Mesothelial cell of epicardium (in vitro differentiated cells): ENCODE data around the gene GIPC2. TPM values are rescaled to one million over a fixed set of nuclear protein-coding genes. Genes with fewer than 3 reads are reported as not detected.

ENCODE experiments used
- DNase-seq, 2 experiments: peaks; one replicate each; pipeline ENCODE4 v3.0.0; 2021; ENCODE audit warnings: low spot score in 2 of 2; ENCODE audit not compliant: unreplicated experiment in 2 of 2
- H3K27ac Mint-ChIP-seq: 2 replicates; pipeline ENCODE4 v1.8.0; 2021; ENCODE audit warnings: mixed read lengths
- H3K27me3 Mint-ChIP-seq: 2 replicates; pipeline ENCODE4 v1.8.0; 2021; ENCODE audit warnings: low read depth, mixed read lengths
- H3K36me3 Mint-ChIP-seq: 2 replicates; pipeline ENCODE4 v1.8.0; 2021; ENCODE audit warnings: mixed read lengths
- H3K4me1 Mint-ChIP-seq: 2 replicates; pipeline ENCODE4 v1.8.0; 2021; ENCODE audit warnings: mixed read lengths
- H3K4me3 Mint-ChIP-seq: 2 replicates; pipeline ENCODE4 v1.8.0; 2021; ENCODE audit warnings: mild to moderate bottlenecking, moderate library complexity, mixed read lengths
- H3K9me3 Mint-ChIP-seq: 2 replicates; pipeline ENCODE4 v1.8.0; 2021; ENCODE audit warnings: mixed read lengths
- total RNA-seq: library from RNA; stranded (reverse); gene quantifications from 3 replicates; pipeline ENCODE4 v1.2.1, GENCODE V29; 2021
- TF ChIP-seq, protein P1 (sequence below): fragments of 200-600 bp; sonication (generic); IDR thresholded peaks from one replicate; pipeline ENCODE4 v1.5.0; 2021; ENCODE audit warnings: antibody characterized with exemption; ENCODE audit not compliant: unreplicated experiment

Gene GIPC2
- total RNA-seq, 1 donor from 2014 or later, result 0.20 TPM

DNA sequence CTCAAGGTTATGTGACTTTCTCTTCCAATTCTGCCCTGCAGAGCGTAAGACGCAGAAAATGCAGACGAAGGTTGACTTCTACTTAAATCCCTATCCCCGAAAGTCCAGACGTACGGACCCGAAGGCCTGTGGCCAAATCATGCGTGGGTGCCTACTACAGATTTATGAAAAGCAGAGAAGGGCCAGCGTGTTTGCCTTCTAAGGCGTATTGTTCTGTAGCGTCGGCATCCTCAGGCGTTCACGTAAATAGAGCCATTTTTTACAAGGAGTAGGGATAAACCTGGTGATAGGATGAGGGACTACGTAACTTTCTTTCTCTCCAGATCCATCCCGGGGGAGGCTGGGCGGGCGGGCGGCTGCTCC, 222 bp upstream of the GIPC2 start:
- Mint-ChIP-seq H3K27ac (no peak overlapping the region), H3K4me3 (peak overlapping the region; percentile 54), H3K9me3 (no peaks in the 10 kb centered on the region), H3K36me3 (no peaks in the 10 kb centered on the region), H3K27me3 (peaks cover 61% of the 10 kb centered on the region), H3K4me1 (peaks cover 20% of the 10 kb centered on the region)
- TF ChIP-seq, protein P1, sequence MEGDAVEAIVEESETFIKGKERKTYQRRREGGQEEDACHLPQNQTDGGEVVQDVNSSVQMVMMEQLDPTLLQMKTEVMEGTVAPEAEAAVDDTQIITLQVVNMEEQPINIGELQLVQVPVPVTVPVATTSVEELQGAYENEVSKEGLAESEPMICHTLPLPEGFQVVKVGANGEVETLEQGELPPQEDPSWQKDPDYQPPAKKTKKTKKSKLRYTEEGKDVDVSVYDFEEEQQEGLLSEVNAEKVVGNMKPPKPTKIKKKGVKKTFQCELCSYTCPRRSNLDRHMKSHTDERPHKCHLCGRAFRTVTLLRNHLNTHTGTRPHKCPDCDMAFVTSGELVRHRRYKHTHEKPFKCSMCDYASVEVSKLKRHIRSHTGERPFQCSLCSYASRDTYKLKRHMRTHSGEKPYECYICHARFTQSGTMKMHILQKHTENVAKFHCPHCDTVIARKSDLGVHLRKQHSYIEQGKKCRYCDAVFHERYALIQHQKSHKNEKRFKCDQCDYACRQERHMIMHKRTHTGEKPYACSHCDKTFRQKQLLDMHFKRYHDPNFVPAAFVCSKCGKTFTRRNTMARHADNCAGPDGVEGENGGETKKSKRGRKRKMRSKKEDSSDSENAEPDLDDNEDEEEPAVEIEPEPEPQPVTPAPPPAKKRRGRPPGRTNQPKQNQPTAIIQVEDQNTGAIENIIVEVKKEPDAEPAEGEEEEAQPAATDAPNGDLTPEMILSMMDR, result no peak
- DNase-seq, result no peak

DNA sequence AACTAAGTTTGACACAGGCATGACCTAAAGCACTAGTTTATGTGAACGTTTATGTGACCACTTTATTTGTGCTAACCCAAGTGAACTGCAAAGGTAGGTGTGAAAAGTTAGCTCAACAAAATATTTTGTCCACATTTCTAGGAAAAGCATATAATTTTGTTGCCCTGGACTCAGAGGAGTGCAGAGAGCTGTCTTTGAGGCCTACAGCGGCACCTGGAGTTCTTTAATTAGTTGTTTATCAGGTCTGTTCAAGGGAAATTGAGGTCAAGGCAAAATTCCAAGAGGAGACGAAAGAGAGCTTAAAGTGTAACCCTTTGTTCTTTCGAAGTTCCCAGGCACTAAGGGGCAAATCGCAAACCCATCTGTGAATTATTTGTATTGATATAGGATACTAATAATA, 1.3 kb downstream of the GIPC2 start:
- peak overlapping the region; percentile 74 for H3K4me3 Mint-ChIP-seq
- H3K9me3 Mint-ChIP-seq, result no peaks in the 10 kb centered on the region
- TF ChIP-seq, protein P1, result no peak
- no peaks in the 10 kb centered on the region for H3K36me3 Mint-ChIP-seq
- peaks cover 58% of the 10 kb centered on the region for H3K27me3 Mint-ChIP-seq
- no peak for DNase-seq
- H3K4me1 Mint-ChIP-seq, result peaks cover 20% of the 10 kb centered on the region
- H3K27ac Mint-ChIP-seq, result no peak overlapping the region

DNA sequence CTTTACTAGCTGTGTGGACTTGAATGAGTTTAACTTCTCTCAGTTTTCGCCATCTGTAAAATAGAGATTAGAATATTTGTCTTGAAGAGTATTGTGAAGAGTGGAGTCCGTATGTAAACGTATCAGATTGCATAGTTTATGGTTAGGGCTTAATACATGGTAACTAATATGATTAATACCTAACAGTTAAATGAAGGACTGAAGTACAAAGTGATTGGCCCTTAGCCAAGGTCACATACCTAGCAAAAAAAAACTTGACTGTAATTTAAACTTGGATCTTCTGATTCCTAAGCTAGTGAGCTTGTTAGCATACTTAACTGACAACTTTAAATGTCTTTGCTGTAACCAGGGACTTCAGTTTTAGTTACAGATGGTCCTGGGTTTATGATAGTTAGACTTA, 1.9 kb downstream of the GIPC2 start:
- H3K27ac Mint-ChIP-seq, result no peak overlapping the region
- H3K9me3 Mint-ChIP-seq, result no peaks in the 10 kb centered on the region
- TF ChIP-seq, protein P1, result no peak
- peaks cover 54% of the 10 kb centered on the region for H3K27me3 Mint-ChIP-seq
- no peak for DNase-seq
- no peak overlapping the region for H3K4me3 Mint-ChIP-seq
- no peaks in the 10 kb centered on the region for H3K36me3 Mint-ChIP-seq
- H3K4me1 Mint-ChIP-seq, result peaks cover 20% of the 10 kb centered on the region

DNA sequence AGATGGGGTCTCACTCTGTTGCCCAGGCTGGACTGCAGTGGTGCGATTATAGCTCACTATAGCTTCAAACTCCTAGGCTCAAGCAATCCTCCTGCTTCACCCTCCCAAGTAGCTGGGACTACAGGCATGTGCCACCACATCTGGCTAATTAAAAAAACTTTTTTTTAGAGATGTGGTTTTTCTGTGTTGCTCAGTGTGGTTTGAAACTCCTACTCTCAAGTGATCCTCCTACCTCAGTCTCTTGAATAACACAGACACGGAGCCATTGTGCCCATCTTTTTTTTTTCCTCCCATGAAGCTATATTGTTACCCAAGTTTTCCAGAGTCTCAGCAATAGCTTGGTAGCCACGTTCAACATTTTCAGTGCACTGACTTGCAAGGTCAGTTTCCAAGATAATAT, 2.7 kb downstream of the GIPC2 start:
- no peak for DNase-seq
- TF ChIP-seq, protein P1, result no peak
- H3K9me3 Mint-ChIP-seq, result no peaks in the 10 kb centered on the region
- H3K4me1 Mint-ChIP-seq, result peaks cover 20% of the 10 kb centered on the region
- no peak overlapping the region for H3K4me3 Mint-ChIP-seq
- H3K27me3 Mint-ChIP-seq, result peaks cover 46% of the 10 kb centered on the region
- no peaks in the 10 kb centered on the region for H3K36me3 Mint-ChIP-seq
- H3K27ac Mint-ChIP-seq, result no peak overlapping the region

DNA sequence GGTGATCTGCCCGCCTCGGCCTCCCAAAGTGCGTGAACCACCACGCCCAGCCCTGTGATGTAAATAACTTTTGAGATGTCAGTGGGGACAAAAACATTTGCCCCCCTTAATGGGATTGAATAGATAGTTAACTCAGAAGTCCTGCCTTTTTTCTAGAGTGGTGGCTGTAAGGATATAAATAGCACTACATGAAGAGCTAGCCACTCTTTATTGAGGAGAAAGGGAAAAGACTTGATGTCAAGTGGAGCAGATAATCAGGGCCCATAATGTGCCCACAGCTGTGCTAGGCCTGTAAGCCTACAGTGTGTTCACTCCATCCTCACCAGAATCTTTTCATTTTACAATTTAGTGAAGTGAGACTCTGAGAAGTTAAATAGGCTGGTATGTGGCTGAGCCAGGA, 3.6 kb downstream of the GIPC2 start:
- DNase-seq, result no peak
- Mint-ChIP-seq H3K4me1 (peaks cover 20% of the 10 kb centered on the region), H3K36me3 (no peaks in the 10 kb centered on the region), H3K9me3 (no peaks in the 10 kb centered on the region), H3K27me3 (peaks cover 40% of the 10 kb centered on the region), H3K27ac (no peak overlapping the region), H3K4me3 (no peak overlapping the region)
- TF ChIP-seq, protein P1, result no peak

DNA sequence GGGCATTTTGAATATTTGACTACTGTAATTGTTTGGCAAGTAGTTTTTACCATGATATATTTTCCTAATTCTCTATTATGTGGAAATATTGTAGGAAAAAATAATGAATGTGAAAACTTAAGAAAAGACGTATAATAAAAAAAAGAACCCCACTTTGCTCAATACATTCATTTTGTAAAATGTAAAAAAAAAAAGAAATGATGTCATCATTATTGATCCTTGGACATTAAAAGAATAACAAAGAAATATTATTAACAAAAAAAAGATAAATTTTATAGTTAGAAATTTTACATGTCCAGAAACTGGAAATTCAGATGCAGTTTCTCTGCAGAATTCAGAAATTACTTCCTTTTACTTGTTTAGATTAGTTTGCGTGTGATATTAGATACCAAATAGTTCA, 5.2 kb downstream of the GIPC2 start:
- no peaks in the 10 kb centered on the region for H3K9me3 Mint-ChIP-seq
- DNase-seq, result no peak
- TF ChIP-seq, protein P1, result no peak
- peaks cover 27% of the 10 kb centered on the region for H3K27me3 Mint-ChIP-seq
- no peaks in the 10 kb centered on the region for H3K36me3 Mint-ChIP-seq
- no peak overlapping the region for H3K27ac Mint-ChIP-seq
- H3K4me1 Mint-ChIP-seq, result peaks cover 18% of the 10 kb centered on the region
- H3K4me3 Mint-ChIP-seq, result no peak overlapping the region
